ENCODE results near the gene SRMS. TPM values are rescaled to one million over a fixed set of nuclear protein-coding genes. Genes with fewer than 3 reads are reported as not detected.
A peak's percentile ranks its signal among the peaks of the same experiment; 100 is the strongest.

SRMS gene
- total and polyA plus RNA-seq, 4 donors = not detected

GRCh38 chr20:63589261-63590217 is 42.0 kb upstream of the SRMS start:
- 95% methylated on average over 38 of the region's 38 CpGs for WGBS
- no peak for DNase-seq (ENCODE audit: low spot score)
- H3K9me3 ChIP-seq (ENCODE audit: control insufficient read depth in 4 of 4, low read length in 3 of 4) = no peaks in the 10 kb centered on the region

GRCh38 chr20:63588641-63589041 is 41.1 kb upstream of the SRMS start:
- TF ChIP-seq TAF1 (conservative IDR thresholded peaks at IDR 0.05) = no peak
- no peak for TF ChIP-seq GABPA (IDR thresholded peaks at IDR 0.05 in 1 of 2, conservative IDR thresholded peaks at IDR 0.05 in 1 of 2)
- no peak for TF ChIP-seq JUND (IDR thresholded peaks at IDR 0.05)
- Histone ChIP-seq H3K9ac (ENCODE audit: low read depth in 1 of 2, low read length in 2 of 2) (no peak overlapping the region), H3K4me3 (ENCODE audit: low read depth in 1 of 3, low read length in 3 of 3) (no peak overlapping the region), H3K9me3 (ENCODE audit: control insufficient read depth in 4 of 4, low read length in 3 of 4) (no peaks in the 10 kb centered on the region), H3K4me1 (ENCODE audit: control insufficient read depth in 4 of 4, insufficient read depth in 4 of 4, low read length in 3 of 4) (no peaks in the 10 kb centered on the region), H3K27ac (ENCODE audit: low read depth in 1 of 2, low read length in 2 of 2) (no peak overlapping the region), H3K27me3 (ENCODE audit: control insufficient read depth in 4 of 4, insufficient read depth in 4 of 4, low read length in 3 of 4) (no peaks in the 10 kb centered on the region), H3K36me3 (ENCODE audit: control insufficient read depth in 4 of 4, insufficient read depth in 3 of 4, low read depth in 1 of 4, low read length in 3 of 4) (peaks cover 0 to 39% (median 15%) of the 10 kb centered on the region in 4 donors)
- no peak for DNase-seq (ENCODE audit: low spot score)
- 92% methylated on average over 11 of the region's 11 CpGs for WGBS

More at GRCh38 chr20:63589261-63590217, 42.0 kb upstream of the SRMS start:
- no peaks in the 10 kb centered on the region for H3K27me3 ChIP-seq (ENCODE audit: control insufficient read depth in 4 of 4, insufficient read depth in 4 of 4, low read length in 3 of 4)
- H3K4me1 ChIP-seq (ENCODE audit: control insufficient read depth in 4 of 4, insufficient read depth in 4 of 4, low read length in 3 of 4) = no peaks in the 10 kb centered on the region
- H3K27ac ChIP-seq (ENCODE audit: low read depth in 1 of 2, low read length in 2 of 2) = no peak overlapping the region
- TF ChIP-seq REST (IDR thresholded peaks at IDR 0.05) (no peak), NR2F2 (IDR thresholded peaks at IDR 0.05) (no peak)
- H3K36me3 ChIP-seq (ENCODE audit: control insufficient read depth in 4 of 4, insufficient read depth in 3 of 4, low read depth in 1 of 4, low read length in 3 of 4) = peaks cover 0 to 41% (median 15%) of the 10 kb centered on the region in 4 donors
- no peak overlapping the region for H3K4me3 ChIP-seq (ENCODE audit: low read depth in 1 of 3, low read length in 3 of 3)
- H3K9ac ChIP-seq (ENCODE audit: low read depth in 1 of 2, low read length in 2 of 2) = no peak overlapping the region

- DNase-seq (ENCODE audit: low spot score) = no peak
Observed at GRCh38 chr20:63587776-63588591, 40.4 kb upstream of the SRMS start.

More at GRCh38 chr20:63587776-63588591, 40.4 kb upstream of the SRMS start:
- H3K4me3 ChIP-seq (ENCODE audit: low read depth in 1 of 3, low read length in 3 of 3) = no peak overlapping the region
- no peak overlapping the region for H3K9ac ChIP-seq (ENCODE audit: low read depth in 1 of 2, low read length in 2 of 2)
- H3K9me3 ChIP-seq (ENCODE audit: control insufficient read depth in 4 of 4, low read length in 3 of 4) = no peaks in the 10 kb centered on the region
- H3K36me3 ChIP-seq (ENCODE audit: control insufficient read depth in 4 of 4, insufficient read depth in 3 of 4, low read depth in 1 of 4, low read length in 3 of 4) = peaks cover 0 to 36% (median 15%) of the 10 kb centered on the region in 4 donors
- TF ChIP-seq MAX (IDR thresholded peaks at IDR 0.05) = no peak
- TF ChIP-seq NR2F2 (IDR thresholded peaks at IDR 0.05) = peak; percentile 48
- H3K4me1 ChIP-seq (ENCODE audit: control insufficient read depth in 4 of 4, insufficient read depth in 4 of 4, low read length in 3 of 4) = no peaks in the 10 kb centered on the region
- no peaks in the 10 kb centered on the region for H3K27me3 ChIP-seq (ENCODE audit: control insufficient read depth in 4 of 4, insufficient read depth in 4 of 4, low read length in 3 of 4)
- no peak overlapping the region for H3K27ac ChIP-seq (ENCODE audit: low read depth in 1 of 2, low read length in 2 of 2)
- WGBS = 74% methylated on average over 19 of the region's 19 CpGs

Measured in liver (tissue), 9 donors.